Measurements from ENCODE around the gene RELL1.
A peak's percentile ranks its signal among the peaks of the same experiment; 100 is the strongest.
"Not testable (repeated sequence)": the region's sequence is repeated elsewhere in the genome, so short reads cannot be mapped to it uniquely, and the experiment has no call there.

The RELL1 gene

DNA sequence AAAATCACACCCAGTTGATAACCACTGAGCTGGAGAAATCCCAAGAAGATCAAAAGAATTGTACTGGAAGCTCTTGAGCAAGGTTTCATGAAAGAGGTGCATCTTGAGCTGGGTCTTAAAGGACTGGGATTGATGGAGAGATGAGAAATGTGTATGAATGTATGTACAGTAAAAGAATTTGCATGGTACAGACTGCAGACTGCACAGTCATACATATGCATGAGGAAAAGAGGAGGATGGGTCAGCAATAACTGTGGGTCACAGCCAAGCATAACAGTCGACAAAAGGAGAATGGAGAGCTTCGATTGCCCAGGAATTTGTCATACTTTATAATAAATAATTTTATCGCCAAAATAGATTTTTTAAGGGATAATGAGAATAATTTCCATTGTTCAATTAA lies 4.8 kb upstream of the RELL1 start:
- no peak for DNase-seq

DNA sequence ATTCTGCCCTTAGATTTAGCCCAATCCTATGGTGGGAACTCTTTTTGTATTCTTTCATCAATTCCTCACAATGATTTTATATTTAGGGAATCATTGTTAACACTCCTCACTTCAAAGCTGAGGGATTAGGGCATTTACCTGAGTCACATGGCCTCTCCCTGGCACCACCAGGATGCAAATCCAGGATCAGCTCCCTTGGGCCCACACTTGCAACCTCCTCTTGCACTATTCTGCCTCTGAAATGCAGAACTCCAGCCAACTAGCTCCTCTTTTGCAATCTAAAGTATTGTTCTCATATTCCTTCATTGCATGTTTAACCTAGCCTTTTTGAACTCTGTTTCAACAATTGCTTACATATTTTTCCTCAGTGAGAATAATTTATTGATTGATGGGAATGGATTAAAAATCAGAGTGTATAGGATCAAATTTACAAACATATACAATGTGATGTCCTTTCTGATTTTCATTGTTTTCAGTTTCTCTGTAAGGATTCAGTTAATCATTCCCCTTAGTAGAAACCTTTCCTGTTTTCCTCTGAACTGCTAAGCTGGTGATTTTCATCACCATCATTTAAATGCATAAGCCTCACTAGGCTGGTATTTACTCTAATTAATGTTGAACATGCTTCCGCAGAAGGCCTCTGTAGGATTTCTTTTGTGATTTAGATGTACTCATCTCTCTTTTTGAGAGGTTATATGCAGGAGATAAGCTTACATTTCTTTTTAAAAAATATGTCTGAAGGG lies 3.3 kb upstream of the RELL1 start:
- no peak for DNase-seq

DNA sequence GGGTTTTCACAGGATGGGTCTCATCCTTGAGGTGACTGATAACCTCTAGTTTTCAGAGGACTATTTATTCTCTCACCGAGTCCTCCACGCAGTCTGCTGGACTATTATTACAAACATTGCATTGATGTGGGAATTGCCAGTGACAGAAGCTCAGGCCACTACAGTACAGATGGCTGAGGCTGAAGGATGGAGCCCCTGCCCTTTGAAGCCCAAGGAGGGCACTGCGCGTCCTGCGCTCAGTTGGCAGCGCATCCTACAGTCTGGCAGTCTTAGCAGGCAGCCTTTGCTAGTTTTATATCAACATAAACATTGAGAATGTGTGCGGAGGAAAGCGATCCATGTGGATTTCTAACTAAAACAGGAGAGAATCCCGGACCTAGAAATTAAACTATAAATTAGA lies 1.5 kb upstream of the RELL1 start:
- DNase-seq: no peak

DNA sequence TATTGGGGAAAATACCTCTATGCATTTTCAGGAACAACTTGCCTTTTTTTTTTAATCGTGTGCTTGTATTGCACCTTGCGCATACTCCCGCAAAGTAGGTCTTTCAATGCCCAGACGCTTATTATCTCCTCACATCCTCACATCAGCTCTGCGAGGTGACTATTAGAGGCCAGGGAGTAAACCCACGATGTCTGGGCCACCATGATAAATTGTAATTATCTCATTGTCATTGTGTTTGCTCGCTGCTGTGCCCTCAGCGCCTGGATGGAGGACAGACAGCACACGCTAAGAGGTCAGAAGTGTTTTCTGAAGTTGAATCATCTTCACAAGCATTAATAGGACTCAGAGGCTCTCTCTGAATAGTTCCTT lies 1.0 kb upstream of the RELL1 start:
- no peak for DNase-seq

DNA sequence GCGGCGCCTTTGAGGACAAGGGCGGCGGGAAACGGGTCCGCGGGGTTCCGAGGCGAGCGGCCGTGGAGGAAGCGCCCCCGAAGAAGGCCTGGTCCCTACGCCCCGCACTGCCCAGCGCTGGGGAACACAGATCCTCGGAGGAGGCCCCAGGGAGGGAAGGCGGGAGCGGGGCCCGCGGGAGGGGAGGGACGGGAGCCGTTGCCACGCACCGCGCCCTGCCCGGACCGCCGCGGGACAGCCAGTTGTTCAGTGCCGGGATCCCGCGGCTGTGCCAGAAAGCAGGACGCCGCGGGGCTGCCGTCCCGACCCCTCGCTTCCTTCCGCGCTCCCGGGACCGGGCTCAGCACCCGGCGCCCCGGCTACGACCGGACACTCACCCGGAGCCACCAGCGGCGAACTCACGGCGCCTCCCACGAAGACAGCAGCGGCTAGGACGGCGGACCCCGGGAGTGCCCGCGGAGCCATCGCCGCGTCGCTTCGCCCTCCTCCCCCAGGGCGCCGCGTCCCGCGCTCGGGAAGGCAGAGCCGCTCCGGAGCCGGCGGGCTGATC lies 278 bp downstream of the RELL1 start:
- DNase-seq: peak; percentile 46 to 71 (median 52)

DNA sequence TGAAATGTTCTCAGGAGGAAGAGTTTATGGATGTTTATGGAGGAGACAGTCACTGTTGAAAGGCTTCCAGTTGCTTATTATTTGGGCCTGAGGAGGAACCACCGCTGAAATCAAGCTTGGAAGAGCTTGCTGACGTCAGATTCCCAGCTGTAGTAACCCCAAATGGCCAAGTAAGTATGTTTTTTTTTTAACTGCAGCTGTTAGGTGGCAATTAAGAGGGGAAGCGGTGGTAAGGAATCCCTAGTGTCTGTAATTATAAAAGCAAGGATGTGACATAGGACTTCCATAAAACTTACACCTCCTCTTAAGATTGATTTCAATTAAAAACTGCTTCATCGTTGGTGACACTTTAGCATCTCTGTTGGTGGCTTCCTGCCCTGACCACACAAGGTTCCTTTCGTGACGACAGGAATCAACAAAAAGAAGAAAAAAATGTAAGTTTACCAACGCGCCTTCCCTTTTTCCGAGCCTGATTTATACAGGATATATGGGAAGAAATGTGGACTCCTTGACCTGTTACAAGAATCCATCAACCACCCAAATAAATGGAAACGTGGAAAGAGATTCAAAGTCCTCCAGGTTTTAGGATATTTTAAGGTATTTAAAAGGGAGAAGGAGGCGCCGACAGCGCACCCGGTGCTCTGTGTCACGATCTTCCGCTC lies 884 bp downstream of the RELL1 start:
- DNase-seq: peak; percentile 66 to 78 (median 68)

DNA sequence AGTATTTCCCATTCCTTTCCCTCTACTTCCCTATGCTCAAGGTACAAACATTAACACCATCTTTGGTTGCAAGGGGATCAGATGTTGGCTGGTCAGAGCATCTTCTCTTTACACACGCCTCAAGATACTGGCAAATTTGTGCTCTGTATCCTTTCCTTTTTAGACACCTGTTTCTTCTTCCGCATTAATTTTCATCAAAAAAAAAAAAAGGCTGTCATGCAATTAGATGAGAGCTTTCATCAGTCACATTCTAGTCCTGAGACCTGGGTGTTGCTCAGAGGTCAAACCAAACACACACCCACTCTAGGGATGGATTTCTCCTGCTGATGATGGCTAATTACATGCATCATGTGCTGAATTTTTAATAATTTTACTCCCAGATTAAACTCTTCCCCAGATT lies 2.0 kb downstream of the RELL1 start:
- DNase-seq: no peak

DNA sequence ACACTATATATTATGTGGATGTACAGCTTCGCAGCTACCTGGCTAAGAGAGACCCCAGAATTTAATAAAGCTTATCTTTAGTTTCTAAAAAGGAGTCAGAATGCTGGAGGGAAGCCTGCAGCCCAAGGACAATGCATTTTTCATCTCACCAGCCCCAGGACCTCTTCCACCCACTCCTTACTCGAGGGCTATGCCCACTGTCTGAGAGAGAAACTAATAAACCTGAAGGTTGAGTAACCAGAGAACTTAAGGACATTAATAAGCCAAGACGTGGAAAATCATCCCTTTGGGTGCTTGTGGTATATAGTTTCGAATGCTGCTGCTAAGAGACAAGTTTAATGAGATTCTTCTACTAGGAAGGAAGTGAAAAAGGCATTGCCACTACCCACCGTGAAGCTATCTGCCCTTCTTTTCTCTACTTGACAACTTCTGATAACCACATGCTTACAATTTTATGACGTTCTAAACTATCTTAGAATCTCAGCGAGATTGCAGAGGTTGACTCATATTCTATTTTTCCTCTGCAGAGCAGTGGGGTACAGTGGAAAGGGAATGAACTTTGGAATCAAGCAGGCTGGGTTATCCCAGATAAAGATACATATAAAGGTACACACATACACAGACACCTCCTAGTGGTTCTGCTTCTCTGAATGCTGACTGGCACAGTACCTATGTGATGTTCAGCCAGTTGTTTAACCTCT lies 3.3 kb downstream of the RELL1 start:
- peak in 1 of 3 donors; percentile 41 for DNase-seq

DNA sequence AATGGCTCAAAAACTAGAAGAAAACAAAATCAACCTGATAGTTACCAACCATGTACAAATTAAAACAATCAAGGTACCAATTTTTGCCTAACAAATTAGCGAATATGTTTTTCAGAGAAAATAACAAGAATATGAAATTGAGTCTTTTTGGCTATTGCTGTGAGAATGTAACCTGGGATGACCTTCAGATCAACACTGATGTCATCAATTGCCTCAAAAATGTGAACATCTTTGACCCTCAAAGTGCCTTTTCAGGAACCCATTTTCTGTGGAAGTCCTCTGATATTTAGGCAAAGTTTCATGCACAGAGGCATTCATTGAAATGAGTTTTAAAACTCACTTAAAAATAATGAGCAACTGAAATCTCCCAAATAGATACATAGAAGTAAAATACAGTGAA lies 6.1 kb downstream of the RELL1 start:
- DNase-seq: no peak

DNA sequence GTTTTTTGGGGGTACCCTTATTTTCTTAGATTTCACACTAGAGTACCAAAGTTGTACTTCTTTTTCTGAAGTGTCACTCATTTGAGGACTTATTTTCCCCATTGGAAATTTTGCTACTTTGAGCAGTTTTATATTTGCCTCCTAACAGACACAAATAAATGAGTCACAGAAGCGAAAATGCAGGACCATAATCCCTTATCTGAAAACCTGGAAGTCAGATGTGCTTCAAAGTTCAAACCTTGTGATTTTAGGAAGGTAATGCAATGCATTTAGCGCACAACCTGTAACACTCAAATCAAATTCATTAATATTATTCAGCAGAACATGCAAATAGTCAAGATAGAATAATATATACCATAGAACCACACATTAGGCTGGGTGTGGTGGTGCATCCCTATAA lies 6.9 kb downstream of the RELL1 start:
- no peak for DNase-seq

DNA sequence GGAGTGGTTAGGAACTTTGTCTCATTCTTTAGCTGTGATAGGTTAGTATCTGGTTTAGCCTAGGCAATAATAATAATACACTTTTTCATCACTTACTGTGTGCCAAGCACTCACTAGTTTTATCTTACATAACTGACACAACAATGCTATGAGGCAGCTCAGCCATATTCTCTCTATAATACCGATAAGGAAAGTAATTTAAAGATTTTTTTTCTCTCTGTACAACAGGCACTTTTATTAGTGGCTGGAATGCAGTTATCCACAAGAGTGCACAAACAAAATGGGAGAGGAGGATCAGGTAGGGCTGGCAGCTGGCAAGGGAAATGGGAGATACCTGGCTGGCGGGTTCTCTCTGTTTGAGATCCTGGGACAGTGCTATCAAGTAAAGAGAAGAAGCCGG lies 7.6 kb downstream of the RELL1 start:
- DNase-seq: no peak

DNA sequence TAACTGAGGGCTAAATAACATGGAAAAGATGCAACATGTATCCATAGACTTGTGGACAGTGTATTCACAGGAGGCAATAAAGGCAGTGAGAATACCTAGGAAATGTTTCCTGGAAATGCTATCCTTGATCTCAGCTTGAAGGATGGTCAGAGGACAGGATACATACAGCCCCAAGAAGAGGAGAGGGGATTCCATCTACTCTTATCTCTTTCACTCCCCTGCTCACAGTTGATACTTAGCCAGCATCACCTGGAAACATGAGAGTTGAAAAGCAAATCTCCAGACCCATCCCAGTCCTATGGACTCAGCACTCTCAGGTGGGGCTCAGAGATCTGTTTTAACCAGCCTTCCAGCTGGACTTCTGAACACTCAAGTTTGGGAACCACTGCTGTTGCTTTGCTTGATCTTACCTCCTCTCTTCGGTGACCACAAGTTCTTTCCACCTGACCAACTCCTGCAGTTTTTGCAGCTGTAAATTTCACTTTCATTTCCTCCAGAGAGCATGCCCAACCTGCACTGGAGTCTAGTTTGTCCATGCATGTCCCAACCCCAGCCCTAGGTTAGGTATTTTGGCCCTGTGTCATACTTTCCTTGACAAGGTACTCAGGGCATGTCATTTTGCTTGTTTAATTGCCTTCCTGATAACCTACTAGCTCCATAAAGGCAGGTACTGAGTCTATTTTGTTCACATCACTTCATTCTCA lies 10.4 kb downstream of the RELL1 start:
- DNase-seq: no peak

DNA sequence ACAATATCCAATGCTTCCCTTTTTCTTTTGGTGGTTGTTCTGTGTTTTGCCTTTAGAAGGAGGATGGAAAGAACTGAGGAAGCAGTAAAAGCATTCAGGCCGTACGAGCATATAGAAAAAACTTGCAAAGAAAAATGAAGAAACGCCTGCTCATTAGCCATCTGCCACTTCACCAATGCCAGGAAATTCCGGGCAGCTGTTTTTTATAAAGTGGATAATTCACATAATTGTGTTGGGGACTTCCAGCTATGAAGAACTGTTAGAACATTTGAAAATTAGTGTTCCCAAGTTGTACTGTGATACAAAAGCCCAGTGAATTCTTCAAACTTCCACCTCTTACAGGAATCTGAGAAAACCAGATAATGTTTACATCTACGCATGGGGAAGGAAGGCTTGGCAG lies 11.7 kb downstream of the RELL1 start:
- DNase-seq: peak; percentile 53 to 77 (median 72)

DNA sequence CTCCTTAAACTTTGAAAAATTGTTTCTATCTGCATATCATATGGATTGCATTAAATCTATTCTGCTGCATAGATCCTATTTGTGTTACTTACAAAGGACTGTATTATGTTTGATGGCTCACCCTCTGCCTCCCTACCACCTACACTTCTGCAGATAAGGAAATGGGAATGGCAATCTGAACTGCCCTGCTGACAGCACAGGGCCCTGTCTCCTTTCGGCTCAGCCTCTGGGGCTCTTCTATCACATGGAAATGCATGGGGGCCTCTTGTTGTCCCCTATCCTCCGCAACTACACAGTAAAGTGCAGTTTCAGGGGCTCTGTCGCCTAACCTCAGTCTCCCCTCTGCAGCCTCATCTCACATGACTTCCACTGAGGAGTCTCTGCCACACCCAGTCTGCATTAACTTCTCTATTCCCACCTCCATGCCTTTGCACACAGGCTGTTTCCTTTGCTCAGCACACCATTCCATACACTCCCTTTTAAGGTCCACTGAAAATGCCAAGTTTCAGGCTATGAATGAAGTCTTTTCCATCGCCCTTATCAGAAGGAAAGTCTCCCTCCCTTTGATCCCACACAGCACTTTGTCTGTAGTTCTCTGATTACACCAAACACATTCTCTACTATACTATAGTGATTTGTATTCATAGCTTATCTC lies 12.5 kb downstream of the RELL1 start:
- no peak for DNase-seq

DNA sequence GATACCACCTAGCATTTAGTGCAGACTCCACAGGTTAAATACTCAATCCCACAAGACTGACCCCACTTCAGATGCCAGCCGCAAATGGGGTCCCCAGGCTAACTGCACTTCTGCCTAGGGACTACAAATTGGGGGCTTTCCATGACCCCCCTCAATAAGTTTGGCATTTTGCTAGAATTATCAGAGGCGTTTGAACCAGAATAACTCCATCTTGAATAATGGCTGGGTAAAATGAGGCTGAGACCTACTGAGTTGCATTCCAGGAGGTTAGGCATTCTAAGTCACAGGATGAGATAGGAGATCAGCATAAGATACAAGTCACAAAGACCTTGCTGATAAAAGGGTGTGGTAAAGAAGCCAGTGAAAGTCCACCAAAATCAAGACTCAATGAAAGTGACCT lies 15.1 kb downstream of the RELL1 start:
- no peak for DNase-seq

DNA sequence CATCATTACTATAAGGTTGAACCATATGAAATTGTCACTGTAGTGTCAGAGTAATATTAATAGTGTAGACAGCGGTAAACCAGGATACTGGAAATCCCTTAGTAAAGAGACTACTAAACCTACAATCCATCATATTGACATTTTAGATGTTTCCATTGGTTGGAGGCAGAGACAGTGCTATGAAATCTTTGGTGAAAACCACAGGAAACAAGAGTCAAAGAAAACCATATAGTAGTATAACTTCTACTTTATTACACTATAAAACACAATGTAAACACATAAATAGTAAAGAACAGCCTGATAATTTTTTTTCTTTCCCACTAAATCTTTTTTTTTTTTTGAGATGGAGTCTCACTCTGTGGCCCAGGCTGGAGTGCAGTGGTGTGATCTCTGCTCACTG lies 15.9 kb downstream of the RELL1 start:
- DNase-seq: no peak

DNA sequence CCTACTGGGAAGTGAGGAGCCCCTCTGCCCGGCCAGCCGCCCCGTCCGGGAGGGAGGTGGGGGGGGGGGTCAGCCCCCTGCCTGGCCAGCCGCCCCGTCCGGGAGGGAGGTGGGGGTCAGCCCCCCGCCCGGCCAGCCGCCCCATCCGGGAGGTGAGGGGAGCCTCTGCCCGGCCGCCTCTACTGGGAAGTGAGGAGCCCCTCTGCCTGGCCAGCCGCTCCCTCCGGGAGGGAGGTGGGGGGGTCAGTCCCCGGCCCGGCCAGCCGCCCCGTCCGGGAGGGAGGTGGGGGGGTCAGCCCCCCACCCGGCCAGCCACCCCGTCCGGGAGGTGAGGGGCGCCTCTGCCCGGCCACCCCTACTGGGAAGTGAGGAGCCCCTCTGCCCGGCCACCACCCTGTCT lies 17.1 kb downstream of the RELL1 start:
- not testable (repeated sequence) for DNase-seq

DNA sequence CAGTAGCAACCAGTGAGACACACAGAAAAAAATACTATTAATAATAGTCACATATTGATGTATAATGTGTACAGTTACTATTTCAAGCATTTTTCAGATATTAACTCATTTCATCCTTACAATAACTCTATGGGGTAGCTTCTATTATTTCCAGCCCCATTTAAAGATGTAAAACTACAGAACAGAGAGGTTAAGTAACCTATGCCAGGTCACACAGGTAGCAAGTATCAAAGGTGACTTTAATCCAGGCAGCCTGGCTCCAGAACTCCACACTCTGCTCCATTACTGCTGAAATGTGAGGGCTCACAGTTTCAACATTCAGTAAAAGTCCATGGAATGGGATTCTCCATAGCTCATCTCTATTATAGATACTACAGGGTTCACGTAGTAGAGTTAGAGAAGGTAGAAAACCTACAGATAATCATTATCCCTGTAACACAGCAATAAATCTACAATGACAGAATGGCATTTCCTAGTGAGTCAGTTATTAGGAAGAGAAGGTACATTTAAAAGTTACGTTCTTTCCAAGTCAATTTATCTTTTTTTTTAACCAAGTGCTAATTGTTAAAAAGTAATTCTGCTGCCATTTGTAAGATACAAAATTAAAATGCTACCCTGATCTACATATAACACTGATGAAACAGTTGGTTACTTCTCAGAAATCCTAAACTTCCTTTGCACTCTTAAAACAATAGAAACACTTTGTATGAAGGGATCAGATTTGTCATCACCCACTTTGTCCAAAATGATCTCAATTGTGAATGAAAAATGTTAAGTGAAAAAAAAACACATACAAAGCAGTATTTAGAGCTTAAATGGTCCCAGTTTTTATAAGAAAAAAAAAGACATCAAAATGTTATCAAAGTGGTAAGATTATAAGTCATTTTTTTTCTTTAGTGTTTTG lies 18.7 kb downstream of the RELL1 start:
- DNase-seq: no peak

DNA sequence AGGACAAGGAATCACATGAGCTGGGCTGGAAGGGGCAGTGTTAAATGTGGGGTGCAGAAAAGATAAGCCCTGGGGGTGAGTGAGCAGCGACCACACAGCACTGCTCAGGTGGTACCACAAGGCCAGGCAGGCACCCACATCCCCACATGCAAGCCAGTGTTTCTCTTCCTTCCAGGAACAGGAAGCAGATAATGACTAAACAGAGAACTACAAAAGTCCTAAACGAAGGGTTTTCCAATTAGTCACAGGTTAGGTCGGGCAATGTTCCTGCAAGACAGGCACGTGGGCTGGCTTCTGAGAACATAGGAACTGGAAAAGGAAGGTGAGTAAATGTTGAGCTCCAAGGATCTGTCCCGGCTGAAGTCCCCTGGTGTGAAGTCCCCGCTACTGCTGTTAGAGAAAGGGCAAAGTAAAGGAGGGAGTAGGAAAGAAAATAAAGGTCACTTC lies 19.5 kb downstream of the RELL1 start:
- DNase-seq: peak; percentile 90 to 98 (median 95)

DNA sequence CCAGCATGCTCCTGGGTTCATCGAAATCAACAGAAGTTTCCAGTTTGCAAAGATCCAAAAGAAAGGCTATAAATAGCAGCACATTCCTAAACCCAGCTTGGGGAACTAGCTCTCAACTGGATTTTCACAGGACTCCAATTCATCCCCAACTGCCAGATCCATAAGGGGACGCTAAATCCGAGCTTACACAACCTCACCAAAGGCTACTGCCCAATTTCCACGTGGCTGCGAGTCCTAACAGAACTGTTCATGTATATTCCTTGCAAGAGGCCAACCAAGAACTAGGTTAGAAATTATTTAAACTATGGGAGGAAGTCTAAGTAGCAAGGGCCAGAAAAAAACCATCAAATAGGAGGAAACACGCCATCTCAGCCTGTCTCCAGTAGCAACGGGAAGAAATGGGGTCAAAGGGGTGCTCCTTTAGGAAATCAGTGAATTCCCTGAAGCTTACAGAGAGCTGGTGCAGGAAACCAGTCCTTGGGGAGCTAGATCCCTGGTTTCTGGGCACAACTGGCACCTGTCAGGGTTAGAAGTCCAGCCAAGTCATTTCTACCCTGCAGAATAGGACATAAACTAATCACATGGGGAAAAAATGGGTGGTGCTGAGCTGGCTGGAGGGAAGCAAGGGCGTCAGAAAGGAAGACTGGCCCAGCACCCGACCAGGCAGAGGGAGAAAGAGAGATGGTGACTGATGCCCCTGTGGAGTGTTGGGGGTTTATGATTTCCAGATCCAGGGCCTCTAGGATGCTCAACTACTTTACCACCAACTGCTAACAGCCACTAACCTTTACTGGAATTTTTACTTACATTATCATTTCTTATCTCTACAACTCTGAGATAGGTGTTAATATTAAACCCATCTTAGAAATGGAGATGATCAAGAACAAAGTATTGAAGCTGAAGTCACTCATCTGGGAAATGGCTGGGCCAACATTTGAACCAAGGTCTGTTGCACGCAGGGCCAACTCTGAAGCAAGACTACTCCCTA lies 20.5 kb downstream of the RELL1 start:
- no peak for DNase-seq
